OCI-LY7 (cell line): Measurements from ENCODE around the gene TRPM3.

Source experiments
- CTCF ChIP-seq: fragments of 200-600 bp; sonication (generic); conservative IDR thresholded peaks from 2 replicates; pipeline ENCODE4 v1.5.1; 2014; ENCODE audit warnings: mild to moderate bottlenecking, antibody characterized with exemption, low read length, moderate library complexity, mixed read lengths
- EZH2phosphoT487 ChIP-seq: fragments of 200-600 bp; sonication (generic); IDR thresholded peaks from 2 replicates; pipeline ENCODE4 v1.6.1; 2018; ENCODE audit warnings: low read depth, borderline replicate concordance, mild to moderate bottlenecking, mixed run types, antibody characterized with exemption, low read length, moderate library complexity, mixed read lengths

DNA sequence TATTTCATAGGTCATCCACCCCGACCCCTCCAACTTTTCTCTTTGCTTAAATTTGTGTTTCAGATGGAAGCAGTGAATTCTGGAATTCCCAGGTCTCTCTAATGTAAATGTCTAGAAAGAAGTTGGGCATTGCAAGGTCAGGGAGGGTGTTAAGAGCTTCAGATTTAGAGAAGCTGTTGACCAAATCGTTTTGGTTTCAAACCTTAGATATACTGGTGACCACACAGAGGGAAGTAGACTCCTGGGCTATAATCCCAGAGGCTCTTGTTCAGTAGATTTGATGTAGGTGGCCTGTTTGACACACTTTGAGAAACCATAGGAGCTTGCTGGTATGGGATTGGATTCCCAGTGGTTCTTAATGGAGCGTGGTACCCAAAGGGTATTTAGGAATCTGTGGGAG, 569.6 kb downstream of the TRPM3 start:
- TF ChIP-seq CTCF (no peak), EZH2phosphoT487 (no peak)
